K562 (cell line): ENCODE data around the gene DLL4. TPM values are rescaled to one million over a fixed set of nuclear protein-coding genes. Genes with fewer than 3 reads are reported as not detected.

Experiments used
- CBX1 ChIP-seq: sonication (generic); IDR thresholded peaks from 2 replicates; pipeline ENCODE4 v1.6.1; 2016; ENCODE audit warnings: antibody characterized with exemption, low read depth, mild to moderate bottlenecking
- CHCHD3 ChIP-seq: fragments of 250-450 bp; sonication (Bioruptor Pico); IDR thresholded peaks from 2 replicates; pipeline ENCODE4 v2.1.2; 2022; ENCODE audit warnings: mild to moderate bottlenecking
- CREB3L1 ChIP-seq: fragments of 450-650 bp; IDR thresholded peaks from 2 replicates; pipeline ENCODE4 v1.6.1; 2014; ENCODE audit warnings: low read depth, mild to moderate bottlenecking, moderate library complexity, borderline replicate concordance
- E2F6 ChIP-seq, 2 experiments: IDR thresholded peaks; 2 replicates each; pipeline ENCODE4 v1.6.1; 2011; ENCODE audit warnings: borderline replicate concordance in 1 of 2, control low read depth in 1 of 2, low read depth in 1 of 2, low read length in 1 of 2, mild to moderate bottlenecking in 1 of 2, mixed read lengths in 1 of 2, moderate library complexity in 1 of 2; ENCODE audit not compliant: insufficient read depth in 1 of 2, insufficient read length in 1 of 2, poor library complexity in 1 of 2, severe bottlenecking in 1 of 2; ENCODE audit errors: extremely low read depth in 1 of 2
- E4F1 ChIP-seq: fragments of 250-450 bp; sonication (Bioruptor Pico); IDR thresholded peaks from 2 replicates; pipeline ENCODE4 v1.5.0; 2021; ENCODE audit warnings: mild to moderate bottlenecking, borderline replicate concordance
- GTF2F1 ChIP-seq: IDR thresholded peaks from 2 replicates; pipeline ENCODE4 v1.6.1; 2011; ENCODE audit warnings: low read depth, low read length, improper control_type of control experiment
- HDAC8 ChIP-seq: fragments of 450-650 bp; IDR thresholded peaks from 2 replicates; pipeline ENCODE4 v1.6.1; 2016; ENCODE audit warnings: mild to moderate bottlenecking, missing genetic modification characterization, moderate library complexity, missing compliant biosample characterization
- JUN ChIP-seq, 2 experiments: sonication (generic) in 1 of 2; formaldehyde crosslinking in 1 of 2; IDR thresholded peaks; 2 replicates each; pipeline versions ENCODE4 v1.6.1 to v1.8.0; 2012 to 2022; ENCODE audit warnings: borderline replicate concordance in 2 of 2, mild to moderate bottlenecking in 2 of 2, improper control_type of control experiment in 1 of 2, low read depth in 1 of 2, low read length in 1 of 2, missing genetic modification reagents in 1 of 2
- NR2C1 ChIP-seq, 2 experiments: fragments of 450-650 bp; IDR thresholded peaks; 2 replicates each; pipeline ENCODE4 v1.6.1; 2017; ENCODE audit warnings: mild to moderate bottlenecking in 2 of 2, antibody characterized with exemption in 1 of 2, inconsistent platforms in 1 of 2, missing compliant biosample characterization in 1 of 2, missing genetic modification characterization in 1 of 2
- RBM25 ChIP-seq: fragments of 200-400 bp; formaldehyde crosslinking; IDR thresholded peaks from 2 replicates; pipeline ENCODE4 v1.6.1; 2018; ENCODE audit warnings: low read length, low read depth, moderate library complexity; ENCODE audit not compliant: severe bottlenecking
- RREB1 ChIP-seq: fragments of 250-450 bp; sonication (Bioruptor Pico); IDR thresholded peaks from 2 replicates; pipeline ENCODE4 v1.4.0; 2020
- SREBF2 ChIP-seq: sonication (generic); formaldehyde crosslinking; IDR thresholded peaks from 2 replicates; pipeline ENCODE4 v1.4.0; 2020; ENCODE audit warnings: mild to moderate bottlenecking, missing genetic modification reagents
- ZKSCAN8 ChIP-seq: fragments of 200-800 bp; sonication (Bioruptor generic); IDR thresholded peaks from 2 replicates; pipeline ENCODE4 v1.6.1; 2016; ENCODE audit warnings: missing genetic modification characterization, missing compliant biosample characterization
- ZNF134 ChIP-seq: fragments of 250-450 bp; sonication (Bioruptor Pico); conservative IDR thresholded peaks from 2 replicates; pipeline ENCODE4 v1.4.0; 2020
- polyA plus RNA-seq, 8 experiments: library from polyadenylated mRNA; depleted of rRNA in 4 of 8; stranded (reverse) in 5 of 8; unstranded in 3 of 8; fragments of >200 nt; fragmentation: Nextera tagmentation in 2 of 8; fragmentation: Illumina TruSeq in 1 of 8; extraction: Ambion mirVana in 2 of 8; extraction: Trizol in 1 of 8; gene quantifications; 2 replicates each; pipeline versions ENCODE4 v1.2.1 to v1.2.3, GENCODE V29; 2011 to 2014; ENCODE audit warnings: inconsistent platforms in 1 of 8, missing spikeins in 1 of 8
- total RNA-seq, 7 experiments: library from RNA; depleted of rRNA in 6 of 7; stranded (reverse); fragments of >200 nt in 6 of 7; fragmentation: Illumina TruSeq in 2 of 7; extraction: Trizol in 2 of 7; gene quantifications; 2 replicates each; pipeline versions ENCODE4 v1.2.1 to v1.2.3, GENCODE V29; 2011 to 2021; ENCODE audit warnings: low replicate concordance in 1 of 7

DLL4 gene
- total and polyA plus RNA-seq, 9 of the 15 experiments (the other 6 are each of a cell fraction or from before 2014, with no cell fraction given): 0.04 to 1.1 (median 0.41) TPM; not detected in 1

- no peak for TF ChIP-seq RREB1
- no peak for TF ChIP-seq RBM25
- TF ChIP-seq CBX1: peak; percentile 1; the same call in 1 of the 2 replicates
- TF ChIP-seq JUN (IDR thresholded peaks at IDR 0.05; ENCODE audit: borderline replicate concordance, low read depth, low read length): peak; percentile 51; the same call in 1 of the 2 replicates
- TF ChIP-seq JUN (CRISPR knock-in tag; IDR thresholded peaks at IDR 0.05; ENCODE audit: borderline replicate concordance): peak; percentile 71
- no peak for TF ChIP-seq NR2C1 (IDR thresholded peaks at IDR 0.05)
- no peak for TF ChIP-seq NR2C1 (tag; IDR thresholded peaks at IDR 0.05)
- TF ChIP-seq ZKSCAN8: no peak
- TF ChIP-seq ZNF134: no peak
- TF ChIP-seq E4F1 (CRISPR knock-in tag): no peak
- TF ChIP-seq GTF2F1: no peak
- no peak for TF ChIP-seq CHCHD3 (CRISPR knock-in tag)
- no peak for TF ChIP-seq SREBF2 (CRISPR knock-in tag)
- peak; percentile 71 to 96 for TF ChIP-seq E2F6 (IDR thresholded peaks at IDR 0.05; ENCODE audit: borderline replicate concordance in 1 of 2, extremely low read depth in 1 of 2, insufficient read depth in 1 of 2, insufficient read length in 1 of 2, low read depth in 1 of 2, low read length in 1 of 2, poor library complexity in 1 of 2, severe bottlenecking in 1 of 2)
- TF ChIP-seq CREB3L1: no peak; the same call in 1 of the 2 replicates
- TF ChIP-seq HDAC8: 0 out of 2 replicates have a peak, but pooled peaks have one; percentile 58
These were observed 34.3 kb upstream of the DLL4 start (continued) for GRCh38 chr15:40894681-40895448.
